ENCODE measurements around the gene SERPINA4.

DNA sequence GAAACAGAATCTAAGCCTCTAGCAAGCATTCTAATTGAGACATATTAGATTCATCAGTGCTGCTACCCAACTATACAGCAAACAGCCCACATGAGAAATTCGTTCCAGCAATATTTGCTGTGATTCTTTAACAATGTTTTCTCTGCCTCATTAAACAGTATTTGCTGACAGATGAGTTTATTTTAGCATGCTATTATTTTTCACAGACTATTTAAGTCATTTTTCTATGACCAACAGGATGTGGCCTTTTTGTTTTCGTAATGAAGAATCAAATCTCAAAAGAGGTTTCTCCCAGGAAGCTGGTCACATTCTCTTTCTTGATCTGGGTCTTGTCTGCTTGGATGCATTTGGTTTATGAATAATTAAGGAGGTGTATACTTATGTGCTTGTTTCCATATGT, 28.8 kb upstream of the SERPINA4 start:
- TF ChIP-seq RAD21 (IDR thresholded peaks at IDR 0.05 in 1 of 2, conservative IDR thresholded peaks at IDR 0.05 in 1 of 2; ENCODE audit: low read depth in 2 of 2, low read length in 2 of 2) (no peak), CTCF (IDR thresholded peaks at IDR 0.05; ENCODE audit: control extremely low read depth in 1 of 3, insufficient read depth in 1 of 3, low read depth in 1 of 3, low read length in 3 of 3) (no peak), POLR2A (IDR thresholded peaks at IDR 0.05; ENCODE audit: control extremely low read depth in 1 of 2, low read depth in 2 of 2, low read length in 2 of 2) (no peak), CHD2 (IDR thresholded peaks at IDR 0.05; ENCODE audit: low read length) (no peak), ATF2 (IDR thresholded peaks at IDR 0.05; ENCODE audit: low read length) (no peak), EP300 (IDR thresholded peaks at IDR 0.05; ENCODE audit: borderline replicate concordance in 1 of 2, low read depth in 2 of 2, low read length in 2 of 2) (no peak), SUZ12 (IDR thresholded peaks at IDR 0.05; ENCODE audit: low read length) (no peak)

All from H1 (cell line).